ES-I3 (cell line): ENCODE results near the gene KSR2.

ENCODE experiments used
- H3K36me3 ChIP-seq: 2 replicates; pipeline ENCODE4 v1.6.1; 2013; ENCODE audit warnings: mild to moderate bottlenecking, low read length, control low read depth, moderate library complexity; ENCODE audit not compliant: insufficient read depth
- H3K4me1 ChIP-seq: 2 replicates; pipeline ENCODE4 v1.6.1; 2013; ENCODE audit warnings: mild to moderate bottlenecking, control low read depth, low read length; ENCODE audit not compliant: insufficient read depth
- H3K9ac ChIP-seq: 2 replicates; pipeline ENCODE4 v1.6.1; 2013; ENCODE audit warnings: low read depth, mild to moderate bottlenecking, low read length, moderate library complexity
- H3K9me3 ChIP-seq: 2 replicates; pipeline ENCODE4 v1.6.1; 2013; ENCODE audit warnings: mild to moderate bottlenecking, low read length, moderate library complexity; ENCODE audit not compliant: control insufficient read depth, insufficient read depth

KSR2 gene

DNA sequence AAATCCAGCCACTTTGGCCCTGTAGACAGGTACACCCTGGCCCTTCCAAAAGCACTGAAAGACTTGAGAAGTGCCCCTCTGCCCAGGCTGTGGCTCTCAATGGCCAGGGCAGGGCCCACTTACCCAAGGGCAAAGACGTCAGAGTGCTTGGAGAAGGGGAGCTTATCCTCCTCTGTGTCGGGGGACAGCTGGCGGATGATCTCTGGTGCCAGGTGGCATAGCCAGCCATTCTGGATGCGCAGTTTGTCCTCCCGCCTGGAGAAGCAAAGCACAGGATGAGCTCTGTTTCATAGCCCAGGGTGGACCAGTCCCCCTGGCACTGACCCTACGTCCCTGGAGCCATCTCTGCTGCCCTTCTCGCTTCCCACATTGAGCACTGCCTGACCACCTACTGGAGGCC is 492.4 kb downstream of the KSR2 start:
- Histone ChIP-seq H3K9ac (no peak overlapping the region), H3K9me3 (no peaks in the 10 kb centered on the region), H3K36me3 (peaks cover 3% of the 10 kb centered on the region; the same call in 1 of the 2 replicates), H3K4me1 (no peaks in the 10 kb centered on the region)

DNA sequence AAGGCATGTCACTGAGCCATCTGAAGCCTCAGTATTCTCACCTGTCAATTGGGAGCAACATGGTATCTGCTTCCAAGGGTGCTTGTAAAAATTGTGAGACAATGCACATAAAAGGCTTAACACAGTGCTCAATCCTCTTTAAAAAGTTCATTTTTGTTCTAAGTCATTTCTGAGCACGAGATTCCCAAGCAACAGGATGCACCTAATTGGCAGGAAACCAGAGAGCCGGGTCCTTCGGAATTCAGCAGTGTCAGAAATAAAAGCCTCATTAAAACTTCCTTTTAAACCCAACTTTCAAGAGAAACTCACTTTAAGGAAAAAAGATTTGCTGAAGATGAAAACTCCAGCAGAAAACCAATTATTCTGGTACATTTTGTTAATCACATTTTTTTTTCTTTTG is 494.9 kb downstream of the KSR2 start:
- H3K36me3 ChIP-seq: peaks cover 3% of the 10 kb centered on the region; the same call in 1 of the 2 replicates

DNA sequence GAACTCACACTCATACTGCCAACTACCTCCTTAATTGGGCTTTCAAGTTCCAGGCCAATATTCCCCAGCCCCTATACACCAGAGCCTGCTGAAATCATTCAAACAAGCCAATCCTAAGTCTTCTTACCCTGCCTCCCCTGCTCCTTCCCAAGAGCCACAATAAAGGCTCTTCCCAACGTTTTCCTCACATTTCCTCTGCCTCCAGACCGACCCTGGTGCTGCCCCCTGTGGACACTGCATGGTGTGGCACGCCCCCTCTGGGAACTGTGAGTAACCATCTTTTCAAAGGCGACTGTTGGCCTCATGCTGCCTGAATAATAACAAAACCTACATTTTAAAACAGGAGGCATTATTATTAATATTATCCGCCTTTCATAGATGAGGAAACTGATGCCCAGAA is 495.8 kb downstream of the KSR2 start:
- Histone ChIP-seq H3K36me3 (peaks cover 3% of the 10 kb centered on the region; the same call in 1 of the 2 replicates), H3K9me3 (peaks cover 5% of the 10 kb centered on the region; the same call in 1 of the 2 replicates), H3K4me1 (no peaks in the 10 kb centered on the region), H3K9ac (no peak overlapping the region)

More for the DNA sequence above, 494.9 kb downstream of the KSR2 start:
- Histone ChIP-seq H3K9ac (no peak overlapping the region), H3K9me3 (peaks cover 5% of the 10 kb centered on the region; the same call in 1 of the 2 replicates), H3K4me1 (no peaks in the 10 kb centered on the region)

DNA sequence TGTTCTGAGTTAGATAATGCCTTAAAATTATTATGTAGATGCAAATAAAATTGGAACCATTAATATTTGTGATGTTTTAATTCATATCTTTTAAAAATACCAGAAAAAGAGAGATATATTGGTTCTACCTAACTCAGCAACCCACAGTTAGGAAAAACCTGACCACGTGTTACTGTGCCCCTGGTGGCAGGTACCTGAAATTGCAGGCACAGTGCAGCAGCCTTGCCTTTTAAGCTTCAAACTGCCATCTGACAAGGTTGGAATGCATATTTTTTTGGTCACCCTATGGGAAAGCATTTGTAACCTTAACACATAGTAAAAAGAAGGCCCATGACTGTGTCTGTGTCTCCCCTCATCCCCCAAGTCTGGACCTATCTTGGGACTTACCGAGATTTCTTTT is 498.0 kb downstream of the KSR2 start:
- Histone ChIP-seq H3K9ac (no peak overlapping the region), H3K9me3 (peaks cover 5% of the 10 kb centered on the region; the same call in 1 of the 2 replicates), H3K36me3 (peaks cover 3% of the 10 kb centered on the region; the same call in 1 of the 2 replicates), H3K4me1 (no peaks in the 10 kb centered on the region)

DNA sequence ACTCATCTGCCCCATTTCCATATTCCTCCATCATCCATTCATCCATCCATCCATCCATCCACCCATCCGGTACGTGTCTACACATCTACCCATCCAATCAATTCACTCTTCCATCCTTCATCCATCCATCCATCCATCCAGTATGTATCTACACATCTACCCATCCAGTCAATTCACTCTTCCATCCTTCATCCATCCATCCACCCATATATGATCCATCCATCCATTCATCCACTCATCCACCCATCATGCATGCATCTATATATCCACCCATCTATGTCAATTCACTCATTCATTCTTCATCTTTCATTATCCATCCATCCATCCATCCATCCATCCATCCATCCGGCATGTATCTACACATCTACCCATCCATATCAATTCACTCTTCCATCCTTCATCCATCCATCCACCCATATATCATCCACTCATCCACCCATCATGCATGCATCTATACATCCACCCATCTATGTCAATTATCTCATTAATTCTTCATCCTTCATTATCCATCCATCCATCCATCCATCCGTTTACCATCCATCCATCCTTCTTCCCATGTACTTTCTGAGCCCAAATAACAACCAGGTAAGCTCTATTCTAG is 498.8 kb downstream of the KSR2 start:
- Histone ChIP-seq H3K9ac (no peak overlapping the region), H3K9me3 (peaks cover 5% of the 10 kb centered on the region; the same call in 1 of the 2 replicates), H3K36me3 (peaks cover 1% of the 10 kb centered on the region; the same call in 1 of the 2 replicates), H3K4me1 (no peaks in the 10 kb centered on the region)

DNA sequence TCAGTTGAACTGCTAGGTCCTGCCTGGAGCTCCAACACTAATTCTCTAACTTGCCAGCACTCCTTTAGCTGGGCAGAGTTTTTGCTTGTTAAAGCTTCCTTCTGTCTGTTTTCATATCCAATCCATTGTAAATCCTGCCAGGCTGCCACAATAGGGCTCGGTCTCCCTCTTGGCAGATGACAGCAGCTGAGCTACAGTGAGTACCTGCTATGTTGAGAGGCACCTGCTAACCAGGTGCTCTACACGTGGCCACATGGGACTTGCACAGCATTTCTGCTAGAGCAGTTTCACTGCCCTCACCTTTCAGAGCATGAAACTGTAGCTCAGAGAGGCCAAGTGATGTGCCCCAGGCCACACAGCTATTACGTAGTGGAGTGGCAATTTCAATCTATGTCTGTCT is 500.8 kb downstream of the KSR2 start:
- Histone ChIP-seq H3K9me3 (peaks cover 5% of the 10 kb centered on the region; the same call in 1 of the 2 replicates), H3K4me1 (no peaks in the 10 kb centered on the region), H3K9ac (no peak overlapping the region), H3K36me3 (no peaks in the 10 kb centered on the region)

DNA sequence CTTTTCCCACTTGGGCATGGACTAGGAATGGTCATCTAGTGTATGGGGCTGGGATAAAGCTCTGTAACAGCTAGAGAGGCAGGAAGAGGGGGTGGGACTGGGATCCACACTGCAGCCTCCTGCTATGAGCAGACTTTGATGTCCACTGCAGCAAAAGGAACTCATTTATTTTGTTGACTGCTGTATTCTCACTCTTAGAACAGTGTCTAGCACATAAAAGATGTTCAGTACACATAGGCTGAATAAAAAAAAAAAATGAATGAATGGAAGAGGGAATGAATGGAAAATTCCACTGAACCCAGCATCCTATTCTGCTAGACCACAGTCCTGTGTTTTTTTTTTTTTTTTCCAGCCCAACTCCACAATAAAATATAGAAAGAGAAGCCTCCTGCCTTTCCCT is 501.2 kb downstream of the KSR2 start:
- H3K9ac ChIP-seq: no peak overlapping the region

DNA sequence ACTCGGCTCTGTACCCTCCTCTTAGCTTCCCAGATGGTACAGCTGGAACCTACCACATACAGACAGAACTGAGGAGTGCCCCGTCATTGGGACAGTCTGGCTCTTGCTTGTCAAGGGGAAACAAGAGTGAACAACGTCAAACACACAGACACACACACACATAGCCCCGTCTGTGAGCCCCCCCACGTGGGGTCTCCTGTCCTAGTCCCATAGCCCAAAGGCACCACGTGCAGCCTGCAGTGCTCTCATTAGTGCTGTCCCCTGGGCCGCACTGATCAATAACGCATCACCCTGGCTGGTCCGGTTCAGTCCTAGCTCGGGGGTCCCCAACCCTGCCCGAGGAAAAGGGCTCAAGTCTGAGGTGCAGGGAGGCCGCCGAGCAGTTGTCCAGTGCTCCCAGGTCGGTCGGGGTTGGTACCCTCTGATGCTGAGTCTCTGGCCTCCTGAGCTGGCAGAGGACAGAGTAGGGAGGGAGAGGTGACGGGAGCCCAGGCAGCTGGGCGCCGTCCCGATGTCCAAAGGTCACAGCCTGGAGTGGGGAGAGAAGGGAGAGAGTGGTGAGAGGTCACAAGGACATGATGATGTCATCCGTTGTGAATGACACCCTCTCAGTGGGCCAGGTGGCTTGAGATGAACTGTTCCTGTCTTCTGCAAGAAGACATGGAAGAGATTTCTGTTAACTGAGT is 502.0 kb downstream of the KSR2 start:
- Histone ChIP-seq H3K4me1 (no peaks in the 10 kb centered on the region), H3K9ac (no peak overlapping the region), H3K36me3 (no peaks in the 10 kb centered on the region), H3K9me3 (peaks cover 5% of the 10 kb centered on the region; the same call in 1 of the 2 replicates)

More for the DNA sequence above, 501.2 kb downstream of the KSR2 start:
- Histone ChIP-seq H3K36me3 (no peaks in the 10 kb centered on the region), H3K9me3 (peaks cover 5% of the 10 kb centered on the region; the same call in 1 of the 2 replicates), H3K4me1 (no peaks in the 10 kb centered on the region)

DNA sequence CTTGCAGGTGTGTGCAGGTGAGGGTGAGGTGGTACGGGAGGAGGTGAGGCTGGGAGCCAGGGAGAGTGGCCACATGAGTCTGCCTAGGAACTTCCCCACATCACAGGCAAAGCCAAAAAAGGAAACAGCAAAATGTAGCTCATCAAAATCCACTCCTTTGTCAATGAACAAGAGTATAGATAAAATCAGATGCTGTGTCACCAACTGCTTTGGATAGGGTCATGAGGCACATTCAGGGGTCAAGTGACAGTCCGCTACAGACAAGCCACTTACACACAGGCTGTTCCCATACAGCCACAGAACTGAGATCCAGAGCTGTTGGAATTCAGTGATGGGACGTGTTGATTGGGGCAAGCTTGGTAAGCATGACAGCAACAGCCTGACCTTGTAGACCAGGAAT is 507.1 kb downstream of the KSR2 start:
- Histone ChIP-seq H3K9me3 (no peaks in the 10 kb centered on the region), H3K36me3 (no peaks in the 10 kb centered on the region)

DNA sequence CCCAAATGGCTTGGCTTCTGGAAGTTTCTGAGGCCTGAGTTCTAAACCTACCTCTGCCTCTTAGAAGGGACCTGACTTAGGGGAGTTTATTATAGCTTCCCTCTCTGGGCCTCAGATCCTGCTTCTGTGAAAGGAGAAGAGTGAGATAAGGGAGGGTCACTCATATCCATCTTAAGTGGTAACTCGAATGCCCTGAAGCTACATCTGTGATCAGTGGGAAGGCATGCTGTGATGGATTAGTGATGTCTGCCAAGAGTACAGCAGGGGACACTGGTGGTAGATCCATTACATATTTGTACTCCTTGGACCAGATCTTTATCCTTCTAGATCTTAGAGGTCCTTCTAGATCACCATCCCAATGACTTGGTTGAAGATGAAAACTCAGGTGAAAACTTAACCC is 509.6 kb downstream of the KSR2 start:
- Histone ChIP-seq H3K4me1 (no peaks in the 10 kb centered on the region), H3K9me3 (no peaks in the 10 kb centered on the region), H3K9ac (no peak overlapping the region), H3K36me3 (no peaks in the 10 kb centered on the region)

More for the DNA sequence above, 507.1 kb downstream of the KSR2 start:
- Histone ChIP-seq H3K9ac (no peak overlapping the region), H3K4me1 (no peaks in the 10 kb centered on the region)

DNA sequence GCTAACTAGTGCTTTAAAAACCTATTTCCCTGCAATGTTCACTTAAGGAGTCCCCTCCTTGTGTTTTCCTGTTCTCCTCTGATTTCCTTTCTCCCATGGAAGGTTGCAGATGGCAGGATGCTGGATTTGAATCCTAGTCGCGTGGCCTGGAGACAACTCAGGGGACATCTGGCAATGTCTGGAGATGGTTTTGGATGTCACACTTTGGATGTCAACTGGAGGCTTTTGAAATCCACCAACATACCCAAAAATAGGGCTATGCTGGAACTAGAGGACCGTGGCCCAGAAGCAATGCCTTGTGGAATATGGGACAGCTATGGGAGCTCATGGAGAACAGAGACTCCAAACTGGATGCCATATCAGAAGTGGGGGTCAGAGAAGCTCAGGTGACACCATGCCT is 511.6 kb downstream of the KSR2 start:
- H3K4me1 ChIP-seq: no peaks in the 10 kb centered on the region
- no peak overlapping the region for H3K9ac ChIP-seq
- peaks cover 3% of the 10 kb centered on the region; the same call in 1 of the 2 replicates for H3K9me3 ChIP-seq
- no peaks in the 10 kb centered on the region for H3K36me3 ChIP-seq

DNA sequence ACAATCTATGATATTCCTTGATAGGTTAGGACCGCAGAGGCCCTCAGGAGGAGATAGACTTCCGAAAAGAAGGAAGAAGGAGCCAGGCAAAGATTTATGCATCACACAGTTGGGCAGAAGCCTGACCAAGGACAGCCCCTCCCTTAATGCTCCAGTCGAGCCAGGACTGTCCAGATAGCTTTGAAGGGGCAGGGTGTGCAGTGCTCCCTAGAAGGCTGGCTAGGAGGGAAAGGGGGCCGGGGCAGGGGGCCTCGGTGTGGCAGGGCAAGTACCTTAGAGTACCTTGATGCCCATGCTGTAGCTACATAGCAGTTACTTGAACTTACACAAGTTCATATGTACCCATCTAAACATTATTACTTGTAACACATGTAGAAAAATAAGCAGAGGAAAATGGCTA is 512.7 kb downstream of the KSR2 start:
- H3K9me3 ChIP-seq: peaks cover 3% of the 10 kb centered on the region; the same call in 1 of the 2 replicates
- H3K36me3 ChIP-seq: no peaks in the 10 kb centered on the region
- H3K4me1 ChIP-seq: no peaks in the 10 kb centered on the region
- H3K9ac ChIP-seq: no peak overlapping the region

DNA sequence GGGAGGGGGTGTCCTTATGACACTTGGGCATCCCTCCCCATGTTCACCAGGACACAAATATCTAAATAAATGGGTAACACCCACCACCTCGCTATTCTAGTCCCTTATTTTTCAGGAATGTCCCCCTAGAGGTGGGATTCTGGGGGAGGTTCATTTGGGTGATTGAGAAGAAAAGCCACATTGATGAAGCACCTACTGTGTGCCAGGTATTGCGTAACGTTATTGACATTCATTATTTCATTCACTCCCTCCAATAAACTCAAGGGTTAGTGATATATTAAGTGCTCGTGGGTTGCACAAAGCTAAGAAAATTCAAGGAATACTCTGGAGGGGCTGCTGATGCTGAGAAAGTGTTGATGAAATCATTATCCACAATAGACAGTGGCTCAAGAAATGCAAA is 514.8 kb downstream of the KSR2 start:
- H3K9me3 ChIP-seq: peaks cover 3% of the 10 kb centered on the region; the same call in 1 of the 2 replicates
- no peak overlapping the region for H3K9ac ChIP-seq
- H3K36me3 ChIP-seq: no peaks in the 10 kb centered on the region
- H3K4me1 ChIP-seq: no peaks in the 10 kb centered on the region

DNA sequence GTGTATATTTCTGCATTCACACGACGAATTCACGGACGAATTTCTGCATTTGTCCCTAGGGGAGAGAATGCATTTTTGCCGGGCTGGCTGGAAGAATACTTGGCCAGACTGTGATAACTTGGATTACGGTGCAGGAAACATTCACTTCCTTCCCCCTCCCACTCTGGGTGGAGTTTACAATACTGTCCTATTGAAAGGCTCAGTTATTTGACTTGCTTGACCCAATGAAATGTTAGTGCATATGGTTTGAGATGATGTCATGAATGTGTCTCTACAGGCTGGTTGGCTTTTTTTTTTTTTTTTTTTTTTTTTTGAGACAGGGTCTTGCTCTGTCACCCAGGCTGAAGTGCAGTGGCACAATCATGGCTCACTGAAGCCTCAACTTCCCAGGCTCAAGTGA is 516.7 kb downstream of the KSR2 start:
- Histone ChIP-seq H3K9me3 (peaks cover 3% of the 10 kb centered on the region; the same call in 1 of the 2 replicates), H3K9ac (no peak overlapping the region), H3K36me3 (no peaks in the 10 kb centered on the region), H3K4me1 (no peaks in the 10 kb centered on the region)

DNA sequence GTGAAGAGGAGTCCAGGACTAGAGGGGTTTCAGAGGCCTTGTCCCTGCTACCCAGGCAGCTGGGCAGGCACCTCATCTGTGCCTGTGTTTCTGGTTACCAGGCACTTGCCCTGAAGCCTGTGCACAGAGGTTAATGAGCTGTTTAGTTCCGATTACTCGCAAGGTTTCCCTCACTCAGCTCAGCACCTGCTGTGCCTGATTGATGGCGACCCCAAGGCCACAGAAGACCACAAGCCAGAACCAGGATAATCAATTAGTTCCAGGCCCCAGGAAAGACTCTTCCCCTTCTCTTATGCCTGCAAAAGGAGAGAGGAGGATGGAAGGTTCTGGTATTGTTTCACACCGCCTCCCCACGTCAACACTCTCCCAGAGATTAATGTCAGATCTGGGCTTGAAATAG is 518.6 kb downstream of the KSR2 start:
- Histone ChIP-seq H3K36me3 (no peaks in the 10 kb centered on the region), H3K9me3 (peaks cover 3% of the 10 kb centered on the region; the same call in 1 of the 2 replicates), H3K9ac (no peak overlapping the region), H3K4me1 (no peaks in the 10 kb centered on the region)
